Fibroblast of mammary gland (primary cell): ENCODE measurements around the gene FN1.
"Not testable (repeated sequence)": the region's sequence is repeated elsewhere in the genome, so short reads cannot be mapped to it uniquely, and the experiment has no call there.

ENCODE experiments used
- DNase-seq: peaks from one replicate; pipeline ENCODE4 v3.0.0-alpha.2; 2010; ENCODE audit warnings: low read depth
- H3K4me3 ChIP-seq: 2 replicates; pipeline ENCODE4 v1.5.1; 2011; ENCODE audit warnings: low read depth, mild to moderate bottlenecking, low read length, moderate library complexity; ENCODE audit not compliant: control insufficient read depth
- CTCF ChIP-seq: conservative IDR thresholded peaks from 2 replicates; pipeline ENCODE4 v1.5.1; 2011; ENCODE audit warnings: low read depth, low read length, inconsistent platforms; ENCODE audit not compliant: control insufficient read depth, insufficient read depth

The FN1 gene

DNA sequence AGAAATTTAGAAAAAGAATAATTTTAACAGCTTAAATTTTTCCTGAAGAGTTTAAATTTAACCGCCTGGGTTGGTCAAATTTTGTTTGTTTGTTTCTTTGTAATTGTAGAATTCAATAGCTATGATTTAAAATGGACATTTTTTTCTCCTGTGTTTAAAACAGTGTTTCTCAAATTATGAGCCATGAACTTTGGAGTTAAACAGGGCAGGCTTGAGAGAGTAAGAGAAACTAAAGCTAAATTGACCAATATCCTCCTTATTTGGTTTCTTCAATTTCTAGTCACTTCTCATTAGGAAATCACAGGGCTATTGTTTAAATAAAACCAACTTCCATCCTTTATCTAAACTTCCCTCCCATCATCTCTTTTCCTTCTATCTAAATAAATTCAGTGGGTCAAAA is 21.9 kb downstream of the FN1 start:
- H3K4me3 ChIP-seq, result no peak overlapping the region
- TF ChIP-seq CTCF, result no peak
- DNase-seq, result no peak

DNA sequence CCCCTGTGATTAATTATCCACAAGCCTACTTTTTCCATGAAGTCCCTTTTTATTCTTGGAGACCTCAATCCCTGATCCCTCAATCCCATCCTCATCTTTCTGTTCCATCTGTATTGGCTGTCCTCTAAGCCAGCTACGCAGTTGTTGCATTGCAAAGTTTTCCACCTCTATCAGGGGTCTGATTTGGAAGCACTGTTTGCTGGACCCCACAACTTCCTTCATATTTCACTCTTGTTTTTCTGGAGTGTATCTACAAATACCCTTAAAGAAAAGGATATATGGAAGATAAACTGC is 22.4 kb downstream of the FN1 start:
- H3K4me3 ChIP-seq, result no peak overlapping the region
- no peak for DNase-seq
- no peak for TF ChIP-seq CTCF

DNA sequence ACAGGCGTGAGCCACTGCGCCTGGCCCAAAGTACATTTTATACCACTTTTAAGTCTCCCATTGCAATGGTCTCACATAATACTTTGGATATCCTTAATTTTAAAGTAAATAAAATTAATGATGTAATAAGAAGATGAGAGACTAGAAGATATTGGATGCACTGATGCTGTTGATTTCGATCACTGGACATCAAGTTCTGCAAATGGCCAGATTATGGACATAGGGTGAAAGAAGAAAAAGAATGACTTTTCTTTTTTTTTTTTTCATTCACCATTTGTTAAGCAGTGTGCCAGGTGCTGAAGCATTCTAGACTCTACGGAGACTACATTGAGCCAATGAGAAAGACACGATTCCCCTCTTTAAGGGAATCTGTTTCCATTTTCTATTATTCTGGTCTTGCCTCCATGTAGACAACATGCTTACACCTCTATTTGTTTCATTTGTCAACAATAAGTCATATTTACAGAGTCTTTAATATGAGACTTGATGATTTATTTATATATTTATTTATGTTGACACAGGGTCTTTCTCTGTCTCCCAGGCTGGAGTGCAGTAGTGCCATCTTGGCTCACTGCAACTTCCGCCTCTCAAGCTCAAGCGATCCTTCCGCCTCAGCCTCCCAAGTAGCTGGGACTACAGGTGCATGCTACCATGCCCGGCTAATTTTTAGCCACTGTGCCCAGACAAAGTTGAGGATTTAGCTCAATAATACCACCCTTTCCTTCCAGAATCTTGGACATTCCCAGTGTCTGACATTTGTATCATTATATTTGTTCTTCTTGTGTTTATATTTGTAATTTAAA is 23.7 kb downstream of the FN1 start:
- no peak for TF ChIP-seq CTCF
- no peak overlapping the region for H3K4me3 ChIP-seq
- peak; percentile 71 for DNase-seq

GRCh38 chr2:215410932-215411285 is 25.0 kb downstream of the FN1 start:
- no peak for TF ChIP-seq CTCF
- H3K4me3 ChIP-seq, result no peak overlapping the region
- DNase-seq, result peak; percentile 91

GRCh38 chr2:215410181-215410931 is 25.5 kb downstream of the FN1 start:
- DNase-seq, H3K4me3 ChIP-seq: not testable (repeated sequence)

DNA sequence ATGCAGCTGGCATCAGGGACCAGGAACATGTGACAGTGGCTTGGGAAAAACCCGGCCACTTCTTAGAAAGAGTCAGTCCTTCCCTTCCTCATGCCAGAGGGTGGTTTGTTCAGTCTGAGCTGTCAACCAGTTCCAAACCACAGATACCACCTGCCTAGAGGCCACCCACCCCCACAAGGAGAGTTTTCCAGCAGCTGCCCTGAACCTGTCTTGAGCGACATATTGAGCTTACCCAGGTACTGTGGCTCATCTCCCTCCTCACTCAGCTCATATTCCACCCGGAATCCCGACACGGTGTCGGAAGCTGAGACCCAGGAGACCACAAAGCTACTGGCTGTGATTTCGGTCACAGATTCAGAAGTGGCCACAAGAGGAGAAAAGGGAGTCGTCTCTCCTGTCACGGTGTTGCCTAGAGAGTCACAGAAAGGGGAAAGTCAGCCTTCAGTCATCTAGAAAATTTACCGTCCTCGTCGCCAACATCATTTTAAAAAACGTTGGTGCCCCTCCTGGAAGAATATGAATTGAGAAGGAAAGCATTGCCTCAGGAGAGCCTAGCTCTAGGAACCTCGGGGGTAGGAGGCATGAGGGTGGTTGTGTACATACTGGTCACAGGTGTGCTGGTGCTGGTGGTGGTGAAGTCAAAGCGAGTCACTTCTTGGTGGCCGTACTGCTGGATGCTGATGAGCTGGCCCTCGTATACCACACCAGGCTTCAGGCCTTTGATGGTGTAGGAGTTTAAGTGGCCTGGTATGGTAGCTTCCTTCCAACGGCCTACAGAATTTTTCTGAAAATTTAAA is 26.3 kb downstream of the FN1 start:
- DNase-seq, result peak; percentile 65
- TF ChIP-seq CTCF, result no peak
- no peak overlapping the region for H3K4me3 ChIP-seq

GRCh38 chr2:215408441-215408840 is 27.4 kb downstream of the FN1 start:
- H3K4me3 ChIP-seq, DNase-seq: not testable (repeated sequence)
